ENCODE measurements around the gene ADAM19.

ADAM19 gene

GRCh38 chr5:157497875-157498611, 77.5 kb downstream of the ADAM19 start:
- TF ChIP-seq CTCF (conservative IDR thresholded peaks at IDR 0.05; ENCODE audit: low read length): no peak
- no peak for DNase-seq (ENCODE audit: low read depth)
- H3K4me3 ChIP-seq (ENCODE audit: low read length): no peak overlapping the region

- DNase-seq (ENCODE audit: low read depth): no peak
- no peak for TF ChIP-seq CTCF (conservative IDR thresholded peaks at IDR 0.05; ENCODE audit: low read length)
These were observed 78.7 kb downstream of the ADAM19 start for GRCh38 chr5:157496864-157497263.

GRCh38 chr5:157494178-157494832, 81.3 kb downstream of the ADAM19 start:
- DNase-seq (ENCODE audit: low read depth): no peak
- no peak overlapping the region for H3K4me3 ChIP-seq (ENCODE audit: low read length)
- TF ChIP-seq CTCF (conservative IDR thresholded peaks at IDR 0.05; ENCODE audit: low read length): no peak

More at GRCh38 chr5:157496864-157497263, 78.7 kb downstream of the ADAM19 start:
- no peak overlapping the region for H3K4me3 ChIP-seq (ENCODE audit: low read length)

GRCh38 chr5:157492886-157493285, 82.7 kb downstream of the ADAM19 start:
- H3K4me3 ChIP-seq (ENCODE audit: low read length): no peak overlapping the region
- no peak for DNase-seq (ENCODE audit: low read depth)
- TF ChIP-seq CTCF (conservative IDR thresholded peaks at IDR 0.05; ENCODE audit: low read length): no peak

GRCh38 chr5:157491471-157491995, 84.0 kb downstream of the ADAM19 start:
- DNase-seq (ENCODE audit: low read depth): no peak
- H3K4me3 ChIP-seq (ENCODE audit: low read length): no peak overlapping the region
- TF ChIP-seq CTCF (conservative IDR thresholded peaks at IDR 0.05; ENCODE audit: low read length): no peak

GRCh38 chr5:157487358-157487757, 88.2 kb downstream of the ADAM19 start:
- no peak for TF ChIP-seq CTCF (conservative IDR thresholded peaks at IDR 0.05; ENCODE audit: low read length)
- H3K4me3 ChIP-seq (ENCODE audit: low read length): no peak overlapping the region
- DNase-seq (ENCODE audit: low read depth): no peak

GRCh38 chr5:157486861-157487260, 88.7 kb downstream of the ADAM19 start:
- no peak overlapping the region for H3K4me3 ChIP-seq (ENCODE audit: low read length)
- TF ChIP-seq CTCF (conservative IDR thresholded peaks at IDR 0.05; ENCODE audit: low read length): no peak
- DNase-seq (ENCODE audit: low read depth): no peak
